ENCODE results near the gene POLR1C. TPM values are rescaled to one million over a fixed set of nuclear protein-coding genes. Genes with fewer than 3 reads are reported as not detected.

Gene POLR1C
- total RNA-seq, 1 donor from 2014 or later, result 45.4 TPM

DNA sequence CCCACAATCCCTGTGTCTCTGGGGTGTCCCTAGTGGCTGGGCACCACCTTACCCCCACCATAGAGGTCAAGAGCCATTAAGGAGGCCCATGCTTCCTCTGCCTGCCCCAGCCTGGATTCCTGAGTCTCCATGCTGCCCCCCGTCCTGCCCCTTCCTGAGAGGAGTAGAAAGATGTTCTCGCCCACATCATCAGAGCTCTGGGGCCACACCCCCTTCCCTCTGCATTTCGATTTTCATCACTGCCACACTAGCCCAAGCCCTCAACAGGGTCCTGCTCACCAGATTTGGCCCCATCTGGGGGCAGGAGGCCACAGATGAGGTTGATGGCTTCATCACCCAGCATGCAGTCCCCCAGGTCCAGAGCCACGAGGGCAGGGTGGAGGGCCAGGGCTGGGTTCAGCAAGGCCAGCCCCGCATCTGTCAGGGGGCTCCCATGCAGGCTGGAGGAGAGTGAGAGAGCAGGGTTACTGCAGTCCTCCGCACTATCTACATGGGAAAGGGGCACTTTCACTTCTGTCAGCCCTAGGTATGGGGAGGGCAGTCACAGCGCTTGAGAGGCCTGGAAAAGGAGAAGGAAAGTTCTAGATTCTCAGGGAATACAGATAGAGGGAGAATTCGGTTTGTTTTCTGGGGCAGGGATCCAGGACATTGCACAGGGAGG is 8.3 kb upstream of the POLR1C start:
- no peak for DNase-seq (ENCODE audit: low spot score, unreplicated experiment)
- TF ChIP-seq, protein P1, sequence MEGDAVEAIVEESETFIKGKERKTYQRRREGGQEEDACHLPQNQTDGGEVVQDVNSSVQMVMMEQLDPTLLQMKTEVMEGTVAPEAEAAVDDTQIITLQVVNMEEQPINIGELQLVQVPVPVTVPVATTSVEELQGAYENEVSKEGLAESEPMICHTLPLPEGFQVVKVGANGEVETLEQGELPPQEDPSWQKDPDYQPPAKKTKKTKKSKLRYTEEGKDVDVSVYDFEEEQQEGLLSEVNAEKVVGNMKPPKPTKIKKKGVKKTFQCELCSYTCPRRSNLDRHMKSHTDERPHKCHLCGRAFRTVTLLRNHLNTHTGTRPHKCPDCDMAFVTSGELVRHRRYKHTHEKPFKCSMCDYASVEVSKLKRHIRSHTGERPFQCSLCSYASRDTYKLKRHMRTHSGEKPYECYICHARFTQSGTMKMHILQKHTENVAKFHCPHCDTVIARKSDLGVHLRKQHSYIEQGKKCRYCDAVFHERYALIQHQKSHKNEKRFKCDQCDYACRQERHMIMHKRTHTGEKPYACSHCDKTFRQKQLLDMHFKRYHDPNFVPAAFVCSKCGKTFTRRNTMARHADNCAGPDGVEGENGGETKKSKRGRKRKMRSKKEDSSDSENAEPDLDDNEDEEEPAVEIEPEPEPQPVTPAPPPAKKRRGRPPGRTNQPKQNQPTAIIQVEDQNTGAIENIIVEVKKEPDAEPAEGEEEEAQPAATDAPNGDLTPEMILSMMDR (IDR thresholded peaks at IDR 0.05; ENCODE audit: unreplicated experiment), result no peak
- Mint-ChIP-seq H3K9me3 (ENCODE audit: low read depth) (no peaks in the 10 kb centered on the region), H3K27ac (no peak overlapping the region), H3K4me1 (ENCODE audit: low read depth) (peaks cover 4% of the 10 kb centered on the region), H3K4me3 (ENCODE audit: low read depth) (peak overlapping the region; percentile 78), H3K27me3 (peaks cover 20% of the 10 kb centered on the region), H3K36me3 (ENCODE audit: insufficient read depth) (peaks cover 17% of the 10 kb centered on the region)

GRCh38 chr6:43509142-43509983 is 7.5 kb upstream of the POLR1C start:
- TF ChIP-seq, protein P1 (IDR thresholded peaks at IDR 0.05; ENCODE audit: unreplicated experiment), result no peak
- H3K4me3 Mint-ChIP-seq (ENCODE audit: low read depth), result peak overlapping the region; percentile 78
- peaks cover 4% of the 10 kb centered on the region for H3K4me1 Mint-ChIP-seq (ENCODE audit: low read depth)
- DNase-seq (ENCODE audit: low spot score, unreplicated experiment), result no peak
- H3K9me3 Mint-ChIP-seq (ENCODE audit: low read depth), result no peaks in the 10 kb centered on the region
- H3K27ac Mint-ChIP-seq, result peak overlapping the region; percentile 64
- peaks cover 20% of the 10 kb centered on the region for H3K27me3 Mint-ChIP-seq
- peaks cover 17% of the 10 kb centered on the region for H3K36me3 Mint-ChIP-seq (ENCODE audit: insufficient read depth)

GRCh38 chr6:43509984-43510826 is 6.7 kb upstream of the POLR1C start, which contains the start of gene LRRC73:
Gene LRRC73 (minus strand): TSS chr6:43510346. CDS start chr6:43509785, 561 bp downstream.
- Mint-ChIP-seq H3K27me3 (peaks cover 20% of the 10 kb centered on the region), H3K4me1 (ENCODE audit: low read depth) (peaks cover 6% of the 10 kb centered on the region), H3K27ac (peak within 1 kb of the TSS; percentile 64), H3K36me3 (ENCODE audit: insufficient read depth) (peaks cover 19% of the 10 kb centered on the region), H3K4me3 (ENCODE audit: low read depth) (peak within 1 kb of the TSS; percentile 78), H3K9me3 (ENCODE audit: low read depth) (no peaks in the 10 kb centered on the region)
- peak; percentile 78 for DNase-seq (ENCODE audit: low spot score, unreplicated experiment)
- TF ChIP-seq, protein P1 (IDR thresholded peaks at IDR 0.05; ENCODE audit: unreplicated experiment), result no peak

DNA sequence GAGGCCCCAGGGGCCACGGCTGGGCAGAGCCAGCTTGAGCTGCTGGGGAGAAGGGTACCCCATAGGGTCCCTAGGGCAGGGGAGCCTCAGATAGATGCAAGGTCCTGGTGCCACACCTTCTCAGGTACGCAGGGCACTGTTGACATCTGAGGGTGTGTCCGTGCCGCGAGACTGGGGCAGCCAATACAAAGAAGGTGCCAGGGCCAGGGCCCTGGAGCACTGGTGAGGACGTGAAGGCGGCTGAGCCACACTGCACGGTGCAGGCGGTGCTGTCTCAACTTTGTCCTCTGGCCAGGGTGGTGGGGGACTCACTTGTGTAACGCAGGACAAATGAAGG is 6.1 kb upstream of the POLR1C start:
- DNase-seq (ENCODE audit: low spot score, unreplicated experiment), result no peak
- Mint-ChIP-seq H3K27me3 (peaks cover 20% of the 10 kb centered on the region), H3K4me1 (ENCODE audit: low read depth) (peaks cover 12% of the 10 kb centered on the region), H3K9me3 (ENCODE audit: low read depth) (no peaks in the 10 kb centered on the region), H3K27ac (no peak overlapping the region), H3K36me3 (ENCODE audit: insufficient read depth) (peaks cover 20% of the 10 kb centered on the region), H3K4me3 (ENCODE audit: low read depth) (peak overlapping the region; percentile 78)
- TF ChIP-seq, protein P1 (IDR thresholded peaks at IDR 0.05; ENCODE audit: unreplicated experiment), result no peak

All from progenitor cell of endocrine pancreas (in vitro differentiated cells).